ENCODE measurements around the gene OTUD5. TPM values are rescaled to one million over a fixed set of nuclear protein-coding genes. Genes with fewer than 3 reads are reported as not detected.
A peak's percentile ranks its signal among the peaks of the same experiment; 100 is the strongest.

Gene OTUD5
- total RNA-seq, 1 experiment from 2014 or later = 59.5 TPM

GRCh38 chrX:48891402-48892288 lies 65.8 kb downstream of the OTUD5 start:
- ChIA-PET CTCF (interaction anchor here (0.6 kb wide), 1 partner anchor 296 kb away, joined by 6 read pairs; no protein-coding TSS in a partner anchor), POLR2A (interaction anchor here (0.6 to 1.0 kb wide), 2 partner anchors 19 to 228 kb away, joined by 3 to 4 read pairs; partner anchors contain the start of gene SLC35A2)
- H3K4me1 ChIP-seq (ENCODE audit: control insufficient read depth, insufficient read depth, low read length) = no peaks in the 10 kb centered on the region; the same call in 1 of the 2 replicates
- intact Hi-C loops (cut with micrococcal nuclease; ENCODE audit: unreplicated experiment) (no loop called here), in situ Hi-C loops (cut with HindIII; ENCODE audit: low pct_unique_long_range_greater_than_20kb, low sequenced_read_pairs) (no loop called here)
- H3K9me3 ChIP-seq (ENCODE audit: control insufficient read depth, insufficient read depth, low read depth, low read length) = no peaks in the 10 kb centered on the region
- TF ChIP-seq REST (IDR thresholded peaks at IDR 0.05; ENCODE audit: insufficient read depth in 1 of 2, low read depth in 2 of 2, low read length in 1 of 2) = no peak
- peak; percentile 30; the same call in 1 of the 2 replicates for TF ChIP-seq POLR2AphosphoS5 (IDR thresholded peaks at IDR 0.05; ENCODE audit: low read depth, low read length)
- no peak; the same call in 1 of the 2 replicates for TF ChIP-seq CTCF (IDR thresholded peaks at IDR 0.05)
- TF ChIP-seq SIN3A (IDR thresholded peaks at IDR 0.05; ENCODE audit: borderline replicate concordance, insufficient read depth, low read depth, low read length) = 0 out of 2 replicates have a peak, but pooled peaks have one; percentile 26
- TF ChIP-seq TCF7L2 (IDR thresholded peaks at IDR 0.05; ENCODE audit: low read depth, low read length) = no peak
- no peaks in the 10 kb centered on the region for H3K36me3 ChIP-seq (ENCODE audit: control insufficient read depth, insufficient read depth, low read length)
- H3K27ac ChIP-seq (ENCODE audit: low read length) = 0 out of 2 replicates have a peak overlapping the region, but pooled peaks have one; percentile 57
- H3K4me3 ChIP-seq (ENCODE audit: low read depth in 2 of 2, low read length in 2 of 2) = peak overlapping the region; percentile 49 to 59
- H3K27me3 ChIP-seq (ENCODE audit: control insufficient read depth, insufficient read depth, low read length) = no peaks in the 10 kb centered on the region
- no TSS peak for BruUV-seq (replicated peaks)
- DNase-seq (ENCODE audit: low read depth, low spot score) (no peak), ATAC-seq (peak; percentile 95)

- Histone ChIP-seq H3K27me3 (ENCODE audit: control insufficient read depth, insufficient read depth, low read length) (no peaks in the 10 kb centered on the region), H3K4me3 (ENCODE audit: low read depth in 2 of 2, low read length in 2 of 2) (peak overlapping the region; percentile 49 to 59), H3K27ac (ENCODE audit: low read length) (peak overlapping the region; percentile 65; the same call in 1 of the 2 replicates), H3K4me1 (ENCODE audit: control insufficient read depth, insufficient read depth, low read length) (no peaks in the 10 kb centered on the region), H3K36me3 (ENCODE audit: control insufficient read depth, insufficient read depth, low read length) (no peaks in the 10 kb centered on the region), H3K9me3 (ENCODE audit: control insufficient read depth, insufficient read depth, low read depth, low read length) (no peaks in the 10 kb centered on the region)
- POLR2A ChIA-PET = interaction anchor here (1.0 kb wide), 1 partner anchor 20 kb away, joined by 3 read pairs; the partner anchor contains the start of gene SLC35A2
- ATAC-seq = peak; percentile 70
- BruUV-seq (replicated peaks) = no TSS peak
- DNase-seq (ENCODE audit: low read depth, low spot score) = no peak
- CTCF ChIA-PET = interaction anchor here (0.6 kb wide), 1 partner anchor 295 kb away, joined by 6 read pairs; no protein-coding TSS in a partner anchor
- TF ChIP-seq REST (IDR thresholded peaks at IDR 0.05; ENCODE audit: insufficient read depth in 1 of 2, low read depth in 2 of 2, low read length in 1 of 2) = no peak
- TF ChIP-seq CTCF (IDR thresholded peaks at IDR 0.05) = no peak
- no peak for TF ChIP-seq SIN3A (IDR thresholded peaks at IDR 0.05; ENCODE audit: borderline replicate concordance, insufficient read depth, low read depth, low read length)
- no peak for TF ChIP-seq POLR2AphosphoS5 (IDR thresholded peaks at IDR 0.05; ENCODE audit: low read depth, low read length)
- TF ChIP-seq TCF7L2 (IDR thresholded peaks at IDR 0.05; ENCODE audit: low read depth, low read length) = no peak
- in situ Hi-C loops (cut with HindIII; ENCODE audit: low pct_unique_long_range_greater_than_20kb, low sequenced_read_pairs) (no loop called here), intact Hi-C loops (cut with micrococcal nuclease; ENCODE audit: unreplicated experiment) (no loop called here)
Observed at GRCh38 chrX:48890934-48891401, 66.4 kb downstream of the OTUD5 start.

Data from Panc1 (cell line).